GM19452 (cell line): ENCODE data around the gene DPH6.

Source experiments
- ATAC-seq: cut with Tn5 transposase; IDR thresholded peaks from one replicate; pipeline ENCODE4 v1.9.1; 2021; ENCODE audit not compliant: unreplicated experiment

The DPH6 gene

GRCh38 chr15:35487417-35487816 lies 58.5 kb downstream of the DPH6 start:
- no peak for ATAC-seq

DNA sequence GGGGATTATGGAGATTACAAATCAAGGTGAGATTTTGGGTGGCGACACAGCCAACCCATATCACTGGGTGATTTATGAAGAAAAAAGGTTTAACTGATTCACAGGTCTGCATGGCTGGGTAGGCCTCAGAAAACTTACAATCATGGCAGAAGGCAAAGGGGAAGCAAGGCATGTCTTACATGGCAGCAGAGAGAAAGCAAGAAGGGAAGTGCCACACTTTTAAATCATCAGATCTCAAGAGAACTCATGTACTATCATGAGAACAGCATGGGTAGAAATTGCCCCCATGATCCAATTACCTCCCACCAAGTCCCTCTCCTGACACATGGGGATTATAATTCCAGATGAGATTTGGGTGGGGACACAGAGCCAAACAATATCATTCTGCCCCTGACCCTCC lies 59.7 kb downstream of the DPH6 start:
- ATAC-seq, result no peak

GRCh38 chr15:35485411-35485810 lies 60.6 kb downstream of the DPH6 start:
- ATAC-seq, result no peak

GRCh38 chr15:35484231-35484945 lies 61.6 kb downstream of the DPH6 start:
- no peak for ATAC-seq

DNA sequence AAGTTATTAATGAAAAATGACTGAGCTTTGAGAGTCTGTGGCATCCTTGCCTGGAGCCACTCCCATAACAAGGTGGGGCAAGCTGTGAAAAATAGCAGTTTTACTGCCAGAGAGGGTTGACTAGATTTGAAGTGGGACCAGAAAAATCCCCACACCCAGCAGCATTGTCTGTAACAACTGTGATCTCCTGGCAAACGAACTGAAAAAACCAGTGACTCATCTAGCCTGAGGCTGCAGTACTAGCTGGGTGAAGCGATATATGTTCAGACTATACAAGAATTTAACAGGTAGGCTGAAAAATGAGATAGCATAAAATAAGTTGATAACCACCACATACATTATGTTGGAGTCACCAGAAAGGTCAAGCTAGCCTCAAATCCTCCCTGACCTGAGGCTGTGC lies 64.0 kb downstream of the DPH6 start:
- no peak for ATAC-seq

DNA sequence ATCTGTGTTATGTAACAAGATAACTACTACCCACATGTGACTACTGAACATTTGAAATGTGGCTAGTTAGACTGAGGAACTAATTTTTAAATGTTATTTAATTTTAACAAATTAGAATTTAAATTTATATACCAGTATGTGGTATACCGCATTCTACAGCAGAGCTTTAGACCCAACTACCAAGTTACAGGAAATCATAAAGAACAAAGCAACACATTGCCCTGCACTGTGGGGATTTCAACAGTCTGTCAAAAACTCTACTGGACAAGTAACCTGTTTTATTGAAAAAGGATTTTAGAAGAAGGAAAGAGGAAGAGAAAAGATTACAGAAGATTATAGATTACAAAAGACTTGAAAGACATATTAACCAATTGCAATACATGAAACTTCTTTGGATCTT lies 64.9 kb downstream of the DPH6 start:
- no peak for ATAC-seq

GRCh38 chr15:35479423-35479822 lies 66.5 kb downstream of the DPH6 start:
- no peak for ATAC-seq

GRCh38 chr15:35477312-35478262 lies 68.4 kb downstream of the DPH6 start:
- no peak for ATAC-seq

DNA sequence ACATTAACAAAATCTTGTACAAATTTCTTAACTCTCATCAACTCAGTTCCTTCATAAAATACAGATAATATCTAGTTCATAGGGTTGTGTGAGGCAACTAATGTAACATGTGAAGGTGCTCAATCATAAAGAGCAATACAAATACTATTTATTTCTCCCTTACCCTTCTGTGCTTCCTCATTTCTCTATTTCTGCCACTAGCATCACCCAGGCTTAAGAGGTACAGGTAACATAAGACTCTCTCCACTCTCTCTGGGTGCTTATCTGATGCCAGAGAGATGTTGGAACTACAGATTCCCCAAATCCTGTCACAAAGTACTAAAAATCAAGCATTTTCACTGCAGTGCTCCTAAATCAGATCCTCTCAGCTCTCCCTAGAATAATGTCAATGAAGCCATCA lies 74.9 kb downstream of the DPH6 start:
- no peak for ATAC-seq

- no peak for ATAC-seq
Observed at GRCh38 chr15:35470441-35470840, 75.5 kb downstream of the DPH6 start.

- no peak for ATAC-seq
Observed at GRCh38 chr15:35466476-35466875, 79.5 kb downstream of the DPH6 start.

- ATAC-seq, result no peak
Observed at GRCh38 chr15:35465783-35466182, 80.2 kb downstream of the DPH6 start.

- ATAC-seq, result no peak
Observed at GRCh38 chr15:35460616-35461015, 85.3 kb downstream of the DPH6 start.

GRCh38 chr15:35458176-35458856 lies 87.6 kb downstream of the DPH6 start:
- no peak for ATAC-seq

DNA sequence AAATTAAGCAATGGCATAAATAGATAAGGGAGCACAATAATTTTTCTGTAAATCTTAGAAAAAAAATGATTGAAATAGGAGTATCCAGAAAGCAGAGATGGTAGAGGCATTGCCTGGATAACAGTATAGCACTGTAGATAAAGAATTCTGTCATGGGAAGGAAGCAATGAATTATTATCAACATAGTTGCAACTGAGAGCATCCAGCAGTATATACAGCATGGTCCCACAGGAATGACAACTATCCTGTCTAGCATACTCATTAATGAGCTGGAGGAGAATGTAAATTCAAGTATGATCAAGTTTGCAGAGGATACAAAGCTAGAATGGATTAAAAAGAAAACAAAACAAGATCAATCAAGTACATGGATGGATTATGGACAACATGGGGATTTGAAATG lies 90.8 kb downstream of the DPH6 start:
- ATAC-seq, result no peak

DNA sequence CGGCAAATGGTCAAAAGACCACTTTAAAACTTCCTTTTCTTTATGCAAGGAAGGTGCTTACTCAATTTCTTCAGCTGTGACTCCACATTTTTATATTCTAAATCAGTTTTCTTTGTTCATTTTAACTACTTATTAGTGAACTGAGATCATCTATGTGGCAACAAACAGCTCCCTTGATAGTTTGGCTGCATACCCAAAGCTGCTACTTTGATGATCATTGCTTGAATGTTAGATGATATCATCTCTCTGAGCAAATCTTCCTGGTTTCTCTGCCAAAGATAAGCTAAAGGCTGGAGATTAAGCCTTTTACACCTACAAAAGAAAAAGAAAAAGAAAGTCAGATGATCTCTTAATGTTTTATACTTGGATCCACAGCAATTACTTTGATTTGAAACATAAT lies 95.5 kb downstream of the DPH6 start:
- no peak for ATAC-seq

- ATAC-seq, result no peak
Observed at GRCh38 chr15:35448294-35448693, 97.7 kb downstream of the DPH6 start.

DNA sequence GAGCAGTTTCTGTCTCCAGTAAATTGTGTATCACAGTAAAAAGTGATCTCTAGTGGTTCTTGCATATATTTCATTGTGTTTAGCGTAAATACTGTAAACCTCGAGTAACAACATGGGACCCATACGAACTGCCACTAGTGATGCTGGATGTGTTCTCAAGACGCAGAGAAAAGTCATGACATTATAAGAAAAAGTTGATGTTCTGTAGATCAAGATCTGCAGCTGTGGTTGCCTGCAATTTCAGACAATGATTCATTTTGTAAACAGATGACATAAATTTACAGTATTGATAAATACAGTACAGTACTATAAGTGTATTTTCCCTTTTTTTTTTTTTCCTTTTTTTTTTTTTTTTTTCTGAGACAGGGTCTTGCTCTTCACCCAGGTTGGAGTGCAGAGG lies 100.1 kb downstream of the DPH6 start:
- ATAC-seq, result no peak

- ATAC-seq, result no peak
Observed at GRCh38 chr15:35444557-35445204, 101.3 kb downstream of the DPH6 start.

DNA sequence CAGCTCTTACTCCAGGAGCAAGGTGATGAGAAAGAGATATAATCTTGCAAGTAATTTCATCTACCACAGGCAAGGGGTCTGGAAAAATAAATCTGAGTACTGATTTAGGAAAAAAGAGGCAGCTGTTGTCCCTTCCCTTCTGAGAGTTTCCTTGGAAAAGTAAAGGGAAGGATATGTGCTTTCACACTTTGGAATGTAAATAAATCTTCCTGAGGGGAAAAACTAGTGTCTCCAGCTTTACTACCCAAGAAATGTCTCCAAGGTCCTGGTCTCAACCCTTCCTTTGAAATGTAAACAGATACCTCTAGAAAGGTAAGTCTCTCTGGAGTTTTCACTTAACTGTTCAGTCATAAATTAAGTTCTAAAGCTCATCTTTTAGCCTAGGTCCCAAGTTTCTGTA lies 102.6 kb downstream of the DPH6 start:
- no peak for ATAC-seq

DNA sequence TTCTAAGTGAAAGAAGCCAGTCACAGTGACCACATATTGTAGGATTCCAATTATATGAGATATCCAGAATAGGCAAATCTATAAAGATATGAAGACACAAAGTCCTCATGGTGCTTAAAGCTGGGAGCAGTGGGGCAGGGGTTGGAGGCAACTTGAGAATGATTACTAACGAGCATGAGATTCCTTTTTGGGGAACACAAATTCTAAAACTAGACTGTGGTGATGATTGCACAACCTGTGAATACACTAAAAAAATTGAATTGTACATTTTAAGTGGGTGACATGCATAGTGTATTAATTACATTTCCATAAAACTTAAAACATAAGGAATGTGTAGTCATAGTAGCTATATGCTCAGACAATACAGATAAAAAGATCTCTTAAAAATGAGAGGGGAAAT lies 103.2 kb downstream of the DPH6 start:
- ATAC-seq, result no peak
